K562 (cell line): Measurements from ENCODE around the gene MED14. TPM values are rescaled to one million over a fixed set of nuclear protein-coding genes. Genes with fewer than 3 reads are reported as not detected.

Experiments
- ATAC-seq: fragments of 200-7000 bp; cut with Tn5 transposase; 3 replicates; pipeline ENCODE4 v1.9.1; 2020; ENCODE audit warnings: moderate library complexity
- BruUV-seq: library from RNA; stranded (reverse); fragments of 400-500 nt; replicated peaks from 2 replicates; lab custom pipeline; 2021; lab: Mats Ljungman, UMichigan
- CTCF ChIA-PET: fragments of 300-600 bp; formaldehyde crosslinking; extraction: SDS; loops from one replicate; lab custom pipeline; 2021; ENCODE audit warnings: low intra/inter-chr PET ratio; lab: Yijun Ruan, JAX
- POLR2A ChIA-PET: fragments of 300-600, 350-650 bp; sonication (Branson Sonifier 250); formaldehyde crosslinking; extraction: SDS; loops from one replicate; lab custom pipeline; 2021; ENCODE audit warnings: antibody characterized with exemption, inconsistent platforms; lab: Yijun Ruan, JAX
- DNase-seq, 4 experiments: peaks; one replicate each; pipeline versions ENCODE4 v3.0.0 to v3.0.0-alpha.2; 2011 to 2018; ENCODE audit warnings: low spot score in 3 of 4, mixed read lengths in 3 of 4; ENCODE audit errors: extremely low read depth in 1 of 4
- FAIRE-seq: peaks from 2 replicates; lab custom pipeline; 2011; peaks lifted over from hg19 to GRCh38; lab: Jason Lieb, UNC
- H2AFZ ChIP-seq: 2 replicates; pipeline ENCODE4 v1.6.0; 2011; ENCODE audit warnings: low read depth, low read length, control low read depth, inconsistent platforms
- H3K27ac ChIP-seq: fragments of 200-600 bp; 3 replicates; pipeline ENCODE4 v1.8.0; 2011; ENCODE audit warnings: low read depth, mild to moderate bottlenecking, control low read depth, inconsistent platforms, low read length, moderate library complexity, mixed read lengths; ENCODE audit errors: extremely low read depth
- H3K27me3 ChIP-seq, 2 experiments: fragments of 300-600 bp in 1 of 2; 2 replicates in 1 of 2; 3 replicates in 1 of 2; pipeline versions ENCODE4 v1.6.0 to v1.8.0; 2011; ENCODE audit warnings: inconsistent platforms in 2 of 2, low read length in 2 of 2, mild to moderate bottlenecking in 1 of 2, mixed read lengths in 1 of 2, moderate library complexity in 1 of 2; ENCODE audit not compliant: control insufficient read depth in 2 of 2, insufficient read depth in 2 of 2
- H3K36me3 ChIP-seq: fragments of 300-600 bp; 3 replicates; pipeline ENCODE4 v1.8.0; 2011; ENCODE audit warnings: mild to moderate bottlenecking, low read length, inconsistent platforms; ENCODE audit not compliant: control insufficient read depth, insufficient read depth
- H3K4me1 ChIP-seq, 2 experiments: fragments of 200-600 bp in 1 of 2; replicated peaks in 1 of 2; 2 replicates in 1 of 2; 3 replicates in 1 of 2; pipeline versions ENCODE4 v1.5.1 to v1.8.0; 2011; ENCODE audit warnings: inconsistent platforms in 2 of 2, low read length in 2 of 2, mild to moderate bottlenecking in 1 of 2, mixed read lengths in 1 of 2, moderate library complexity in 1 of 2; ENCODE audit not compliant: control insufficient read depth in 2 of 2, insufficient read depth in 2 of 2
- H3K4me2 ChIP-seq: 2 replicates; pipeline ENCODE4 v1.6.1; 2011; ENCODE audit warnings: low read length, control low read depth, inconsistent platforms, mixed read lengths; ENCODE audit not compliant: insufficient read depth
- H3K4me3 ChIP-seq: fragments of 200-600 bp; sonication (generic), shearing (Covaris generic); 2 replicates; pipeline ENCODE4 v1.5.1; 2016; ENCODE audit warnings: control low read depth, inconsistent platforms
- H3K79me2 ChIP-seq: fragments of 200-600 bp; 3 replicates; pipeline ENCODE4 v1.8.0; 2011; ENCODE audit warnings: low read length, inconsistent platforms; ENCODE audit not compliant: control insufficient read depth, insufficient read depth
- H3K9ac ChIP-seq, 2 experiments: 2 replicates each; pipeline versions ENCODE4 v1.6.0 to v1.6.1; 2011; ENCODE audit warnings: low read depth in 2 of 2, low read length in 2 of 2, control low read depth in 1 of 2, inconsistent platforms in 1 of 2, mild to moderate bottlenecking in 1 of 2, mixed read lengths in 1 of 2; ENCODE audit not compliant: insufficient read depth in 1 of 2
- H3K9me1 ChIP-seq: one replicate; pipeline ENCODE4 v1.6.0; 2011; ENCODE audit warnings: inconsistent platforms, mild to moderate bottlenecking, low read length, moderate library complexity; ENCODE audit not compliant: control insufficient read depth, insufficient read depth
- H3K9me3 ChIP-seq: replicated peaks from 2 replicates; pipeline ENCODE4 v1.5.1; 2011; ENCODE audit warnings: low read depth, low read length, inconsistent platforms; ENCODE audit not compliant: control insufficient read depth, insufficient read depth
- H4K20me1 ChIP-seq: replicated peaks from 2 replicates; pipeline ENCODE4 v1.6.1; 2011; ENCODE audit warnings: low read length, inconsistent platforms, mixed read lengths; ENCODE audit not compliant: control insufficient read depth, insufficient read depth
- CHAMP1 ChIP-seq: fragments of 450-650 bp; IDR thresholded peaks from 2 replicates; pipeline ENCODE4 v1.6.1; 2016; ENCODE audit warnings: mild to moderate bottlenecking
- IRF9 ChIP-seq: fragments of 450-650 bp; IDR thresholded peaks from 2 replicates; pipeline ENCODE4 v1.6.1; 2016; ENCODE audit warnings: missing biosample characterization, missing genetic modification characterization
- PURB ChIP-seq: sonication (generic); formaldehyde crosslinking; IDR thresholded peaks from 2 replicates; pipeline ENCODE4 v1.9.0; 2021; ENCODE audit warnings: low read depth, mild to moderate bottlenecking, missing genetic modification reagents
- RNF219 ChIP-seq: fragments of 250-450 bp; sonication (Bioruptor Pico); IDR thresholded peaks from 2 replicates; pipeline ENCODE4 v1.5.0; 2022; ENCODE audit warnings: mild to moderate bottlenecking
- SP2 ChIP-seq: IDR thresholded peaks from 2 replicates; pipeline ENCODE4 v1.6.1; 2011; ENCODE audit warnings: mild to moderate bottlenecking, low read depth, low read length, moderate library complexity; ENCODE audit not compliant: poor library complexity, severe bottlenecking; ENCODE audit errors: extremely low read depth
- THAP12 ChIP-seq: fragments of 250-450 bp; sonication (Bioruptor Pico); IDR thresholded peaks from 2 replicates; pipeline ENCODE4 v1.9.0; 2021; ENCODE audit warnings: mild to moderate bottlenecking, inconsistent platforms
- ZNF280A ChIP-seq: fragments of 450-650 bp; IDR thresholded peaks from 2 replicates; pipeline ENCODE4 v1.6.1; 2018; ENCODE audit warnings: mild to moderate bottlenecking, low read depth; ENCODE audit not compliant: partially characterized antibody
- ZNF3 ChIP-seq: fragments of 250-450 bp; sonication (Bioruptor Pico); IDR thresholded peaks from 2 replicates; pipeline ENCODE4 v1.5.0; 2021; ENCODE audit warnings: mild to moderate bottlenecking, moderate library complexity
- WGBS: fragments of 100-300 bp; shearing (Covaris generic); methylation state at CpG from one replicate; pipeline ENCODE4 v1.1.6; 2016; ENCODE audit warnings: low coverage, mixed read lengths; ENCODE audit not compliant: insufficient coverage; ENCODE audit errors: missing lambda C conversion rate; 5-methylcytosine and 5-hydroxymethylcytosine counted together
- in situ Hi-C: fragments of 300-500 bp; cut with MboI; formaldehyde crosslinking; loops from 4 replicates; pipeline ENCODE4 v1.15.0; 2018; ENCODE audit warnings: inconsistent platforms, mixed read lengths
- intact Hi-C: fragments of 100-400 bp; cut with micrococcal nuclease; formaldehyde crosslinking; loops from 2 replicates; pipeline ENCODE4 v1.14.2; 2022
- polyA plus RNA-seq, 8 experiments: library from polyadenylated mRNA; depleted of rRNA in 4 of 8; stranded (reverse) in 5 of 8; unstranded in 3 of 8; fragments of >200 nt; fragmentation: Nextera tagmentation in 2 of 8; fragmentation: Illumina TruSeq in 1 of 8; extraction: Ambion mirVana in 2 of 8; extraction: Trizol in 1 of 8; gene quantifications; 2 replicates each; pipeline versions ENCODE4 v1.2.1 to v1.2.3, GENCODE V29; 2011 to 2014; ENCODE audit warnings: inconsistent platforms in 1 of 8, missing spikeins in 1 of 8
- total RNA-seq, 7 experiments: library from RNA; depleted of rRNA in 6 of 7; stranded (reverse); fragments of >200 nt in 6 of 7; fragmentation: Illumina TruSeq in 2 of 7; extraction: Trizol in 2 of 7; gene quantifications; 2 replicates each; pipeline versions ENCODE4 v1.2.1 to v1.2.3, GENCODE V29; 2011 to 2021; ENCODE audit warnings: low replicate concordance in 1 of 7

MED14 gene
- total and polyA plus RNA-seq, 9 of the 15 experiments (the other 6 are each of a cell fraction or from before 2014, with no cell fraction given), result 9.2 to 35.3 (median 18.7) TPM

GRCh38 chrX:40727581-40728252 lies 7.6 kb downstream of the MED14 start:
- Histone ChIP-seq H3K9me1 (no peaks in the 10 kb centered on the region), H3K4me2 (no peak overlapping the region), H3K9me3 (no peaks in the 10 kb centered on the region), H2AFZ (no peak overlapping the region), H3K27ac (no peak overlapping the region), H4K20me1 (0 out of 2 replicates have a peak, but pooled peaks cover 4% of the 10 kb centered on the region), H3K4me3 (no peak overlapping the region), H3K4me1 (peaks cover 0 to 11% of the 10 kb centered on the region in 2 experiments; a peak in 3 of 5 replicates), H3K79me2 (peaks cover 43% of the 10 kb centered on the region), H3K36me3 (peaks cover 21% of the 10 kb centered on the region; the same call in 1 of the 3 replicates), H3K27me3 (no peaks in the 10 kb centered on the region), H3K9ac (no peak overlapping the region)
- ChIA-PET CTCF (no interaction called here), POLR2A (no interaction called here)
- no peak for FAIRE-seq
- ATAC-seq, result no peak
- in situ Hi-C loops, result no loop called here
- no TSS peak for BruUV-seq
- intact Hi-C loops, result no loop called here
- no peak for DNase-seq
- WGBS, result 63% methylated on average over 6 of the region's 6 CpGs
- TF ChIP-seq ZNF3 (CRISPR knock-in tag), result no peak
- no peak for TF ChIP-seq CHAMP1
- TF ChIP-seq PURB, result no peak
- no peak for TF ChIP-seq IRF9
- no peak for TF ChIP-seq THAP12 (CRISPR knock-in tag)
- TF ChIP-seq SP2, result no peak
- no peak for TF ChIP-seq ZNF280A
- TF ChIP-seq RNF219 (CRISPR knock-in tag), result no peak
